Transverse colon (tissue), 4 donors: Measurements from ENCODE around the gene PCNX4. TPM values are rescaled to one million over a fixed set of nuclear protein-coding genes. Genes with fewer than 3 reads are reported as not detected.
"Not testable (repeated sequence)": the region's sequence is repeated elsewhere in the genome, so short reads cannot be mapped to it uniquely, and the experiment has no call there.

Source experiments
- DNase-seq: peaks from one replicate; pipeline ENCODE4 v3.0.0-alpha.2; 2019
- H3K27ac ChIP-seq, 4 donors: fragments of 200-600 bp; sonication (generic); 2 replicates each; pipeline ENCODE4 v1.5.1; 2016 to 2018; ENCODE audit warnings: inconsistent platforms in 4 of 4
- H3K27me3 ChIP-seq: fragments of 200-600 bp; sonication (generic); 2 replicates; pipeline ENCODE4 v1.5.1; 2017; ENCODE audit warnings: inconsistent platforms
- H3K36me3 ChIP-seq, 4 donors: fragments of 200-600 bp; sonication (generic); 2 replicates each; pipeline ENCODE4 v1.5.1; 2017 to 2019; ENCODE audit warnings: inconsistent platforms in 4 of 4
- H3K4me1 ChIP-seq, 4 donors: fragments of 200-600 bp; sonication (generic); 2 replicates each; pipeline ENCODE4 v1.5.1; 2017 to 2020; ENCODE audit warnings: inconsistent platforms in 4 of 4
- H3K4me3 ChIP-seq, 4 donors: fragments of 200-600 bp; sonication (generic); 1 replicate in 1 of 4; 2 replicates in 3 of 4; pipeline versions ENCODE4 v1.5.1 to v1.6.1; 2017 to 2019; ENCODE audit warnings: inconsistent platforms in 4 of 4
- H3K9me3 ChIP-seq, 2 donors: fragments of 200-600 bp; sonication (generic); 2 replicates each; pipeline ENCODE4 v1.5.1; 2017 to 2019; ENCODE audit warnings: inconsistent platforms in 2 of 2
- EP300 ChIP-seq: sonication (generic); formaldehyde crosslinking; IDR thresholded peaks from one replicate; pipeline ENCODE4 v1.6.1; 2017; ENCODE audit warnings: antibody characterized with exemption, low read depth
- POLR2A ChIP-seq: fragments of 450-650 bp; IDR thresholded peaks from one replicate; pipeline ENCODE4 v1.6.1; 2016; ENCODE audit warnings: antibody characterized with exemption, mild to moderate bottlenecking, moderate library complexity
- POLR2AphosphoS5 ChIP-seq, 3 donors: sonication (generic); formaldehyde crosslinking; IDR thresholded peaks; one replicate each; pipeline ENCODE4 v1.6.1; 2016; ENCODE audit warnings: antibody characterized with exemption in 3 of 3
- WGBS, 2 donors: methylation state at CpG; one replicate each; pipeline ENCODE4 v1.1.5; 2018; ENCODE audit warnings: low coverage in 1 of 2; 5-methylcytosine and 5-hydroxymethylcytosine counted together
- in situ Hi-C, 4 donors: fragments of 200-750 bp; cut with MboI; loops; one replicate each; pipeline versions ENCODE4 v1.15.0 to v1.15.1; 2017; ENCODE audit warnings: low sequenced_read_pairs in 3 of 4, low pct_ligation_motif_present in 1 of 4, low pct_unique_long_range_greater_than_20kb in 1 of 4
- intact Hi-C: fragments of 100-400 bp; cut with DNase I; formaldehyde crosslinking; loops from one replicate; pipeline ENCODE4 v1.15.1; 2023; ENCODE audit warnings: low total_unique reads
- total RNA-seq, 4 donors: library from RNA; depleted of rRNA; stranded (reverse); fragments of >200 nt; gene quantifications; one replicate each; pipeline ENCODE4 v1.1.0, GENCODE V29; 2016
- TF ChIP-seq, protein P1 (sequence below), 5 experiments: fragments of 200-600 bp in 3 of 5; fragments of 450-650 bp in 2 of 5; sonication (generic) in 3 of 5; IDR thresholded peaks; 1 replicate in 2 of 5; 2 replicates in 3 of 5; pipeline ENCODE4 v1.5.1; 2016 to 2017; ENCODE audit warnings: antibody characterized with exemption in 5 of 5, inconsistent platforms in 3 of 5, mild to moderate bottlenecking in 2 of 5, moderate library complexity in 1 of 5

PCNX4 gene
- total RNA-seq, result 100 to 1,000 TPM in 1 of 4 donors, 10 to 100 TPM in 3; 32.9 to 118 (median 54.8) TPM

DNA sequence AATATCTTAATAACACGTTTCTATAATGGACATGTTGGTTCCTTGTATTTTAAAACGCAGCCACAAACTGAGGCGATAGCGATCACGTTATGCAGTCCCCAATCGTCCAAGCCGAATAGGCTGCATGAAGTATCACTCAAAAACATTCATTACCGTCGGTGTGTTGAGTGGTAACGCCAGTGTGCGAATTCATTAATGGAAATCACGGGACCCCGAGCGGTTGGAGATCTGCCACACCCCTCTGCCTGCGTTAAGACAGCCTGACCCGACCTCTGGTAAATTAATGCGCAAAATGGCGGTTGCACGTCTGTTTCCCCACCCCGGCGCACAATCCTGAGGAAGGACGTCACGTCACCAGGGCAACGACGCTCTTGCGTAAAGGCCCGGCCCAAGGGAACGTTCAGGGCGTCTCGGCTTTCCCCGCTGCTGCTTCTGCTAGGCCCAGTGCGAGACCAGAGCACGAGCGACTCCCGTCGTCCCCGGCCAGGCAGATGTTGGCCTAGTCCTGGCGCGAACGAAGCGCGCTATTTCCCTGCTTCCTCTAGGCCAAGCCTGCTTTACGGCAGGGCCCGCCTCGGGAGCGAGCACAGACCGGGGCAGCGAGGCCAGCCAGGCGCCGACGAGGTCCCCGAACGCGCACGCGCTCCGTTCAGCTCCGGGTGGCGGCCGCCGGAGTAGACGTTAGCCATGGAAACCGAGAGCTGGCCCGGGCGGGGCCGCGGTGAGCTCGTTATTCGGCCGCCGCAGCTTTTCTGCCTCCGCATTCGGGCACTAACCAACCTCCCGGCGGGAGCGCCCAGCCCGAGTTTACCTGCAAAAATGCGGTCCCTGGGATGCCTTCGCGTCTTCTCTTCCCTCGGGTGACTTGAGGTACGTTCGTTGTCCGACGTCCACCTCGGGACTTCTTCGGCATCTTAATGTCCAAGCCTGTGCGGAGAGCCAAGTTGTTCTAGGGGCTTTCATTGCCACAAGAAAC lies at the start of gene PCNX4:
TSS of gene PCNX4 (plus strand) at position 374 of the 976 bp plus-strand sequence. CDS start 15,716 bp downstream, outside the sequence.
- peak within 1 kb of the TSS; percentile 61 to 79 (median 71) for H3K4me3 ChIP-seq
- no peaks in the 10 kb centered on the region for H3K9me3 ChIP-seq
- DNase-seq, result peak; percentile 98
- TF ChIP-seq POLR2A (peak; percentile 95), POLR2AphosphoS5 (IDR thresholded peaks at IDR 0.05) (peak; percentile 94 to 97 (median 96)), EP300 (peak; percentile 52)
- TF ChIP-seq, protein P1, sequence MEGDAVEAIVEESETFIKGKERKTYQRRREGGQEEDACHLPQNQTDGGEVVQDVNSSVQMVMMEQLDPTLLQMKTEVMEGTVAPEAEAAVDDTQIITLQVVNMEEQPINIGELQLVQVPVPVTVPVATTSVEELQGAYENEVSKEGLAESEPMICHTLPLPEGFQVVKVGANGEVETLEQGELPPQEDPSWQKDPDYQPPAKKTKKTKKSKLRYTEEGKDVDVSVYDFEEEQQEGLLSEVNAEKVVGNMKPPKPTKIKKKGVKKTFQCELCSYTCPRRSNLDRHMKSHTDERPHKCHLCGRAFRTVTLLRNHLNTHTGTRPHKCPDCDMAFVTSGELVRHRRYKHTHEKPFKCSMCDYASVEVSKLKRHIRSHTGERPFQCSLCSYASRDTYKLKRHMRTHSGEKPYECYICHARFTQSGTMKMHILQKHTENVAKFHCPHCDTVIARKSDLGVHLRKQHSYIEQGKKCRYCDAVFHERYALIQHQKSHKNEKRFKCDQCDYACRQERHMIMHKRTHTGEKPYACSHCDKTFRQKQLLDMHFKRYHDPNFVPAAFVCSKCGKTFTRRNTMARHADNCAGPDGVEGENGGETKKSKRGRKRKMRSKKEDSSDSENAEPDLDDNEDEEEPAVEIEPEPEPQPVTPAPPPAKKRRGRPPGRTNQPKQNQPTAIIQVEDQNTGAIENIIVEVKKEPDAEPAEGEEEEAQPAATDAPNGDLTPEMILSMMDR (IDR thresholded peaks at IDR 0.05), result peak in 1 of 5 experiments; percentile 6
- 1% methylated on average over 70 of the region's 88 CpGs; no CpG with 5 or more reads in 1 of the 2 donors for WGBS, 2 donors
- intact Hi-C loops, result loop anchor here (2.0 to 10.0 kb wide), 2 partner anchors 73 to 157 kb away; partner anchors contain the start of genes DHRS7 and PPM1A
- H3K4me1 ChIP-seq, result peaks cover 19 to 41% (median 23%) of the 10 kb centered on the region in 4 donors
- H3K36me3 ChIP-seq, result no peaks in the 10 kb centered on the region
- in situ Hi-C loops, result no loop called here
- H3K27me3 ChIP-seq, result no peaks in the 10 kb centered on the region
- H3K27ac ChIP-seq, result peak within 1 kb of the TSS; percentile 96 to 99 (median 98)

- 54 to 67% methylated on average over 1 of the region's 1 CpG for WGBS, 2 donors
- H3K27ac ChIP-seq, in situ Hi-C loops, H3K36me3 ChIP-seq, DNase-seq, H3K4me3 ChIP-seq, H3K9me3 ChIP-seq, H3K27me3 ChIP-seq, H3K4me1 ChIP-seq, intact Hi-C loops: not testable (repeated sequence)
Observed at GRCh38 chr14:60047976-60048375, 43.7 kb upstream of the PCNX4 start.

DNA sequence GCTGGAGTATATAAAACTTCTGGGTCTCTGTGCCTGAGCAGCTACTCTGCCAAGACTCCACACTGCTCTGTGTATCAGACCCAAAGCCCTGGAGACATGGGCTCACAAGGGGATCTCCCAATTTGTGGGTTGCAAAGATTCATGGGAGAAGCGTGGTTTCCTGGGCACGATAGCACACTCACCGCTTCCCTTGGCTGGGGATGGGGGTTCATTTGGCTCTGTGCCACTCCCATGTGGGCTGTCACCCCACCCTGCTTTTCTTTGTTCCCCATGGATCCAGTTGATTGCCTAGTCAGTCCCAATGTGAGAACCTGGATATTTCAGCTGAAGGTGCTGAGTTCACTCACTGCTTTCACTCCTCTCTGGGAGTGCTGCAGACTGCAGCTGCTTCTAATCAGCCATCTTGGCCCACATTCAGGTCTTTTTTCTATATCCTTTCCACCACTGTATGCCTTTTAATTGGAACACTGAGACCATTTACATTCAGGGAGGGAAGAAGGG lies 40.0 kb upstream of the PCNX4 start:
- 91% methylated on average over 3 of the region's 3 CpGs; no CpG with 5 or more reads in 1 of the 2 donors for WGBS, 2 donors
- DNase-seq, result no peak
- in situ Hi-C loops (loop anchor here in 1 of 4 donors (10.0 kb wide), 1 partner anchor 133 kb away; no protein-coding TSS in a partner anchor), intact Hi-C loops (no loop called here)
- Histone ChIP-seq H3K27ac (no peak overlapping the region), H3K27me3 (no peaks in the 10 kb centered on the region), H3K4me3 (no peak overlapping the region), H3K9me3 (no peaks in the 10 kb centered on the region), H3K4me1 (no peaks in the 10 kb centered on the region), H3K36me3 (no peaks in the 10 kb centered on the region)
- TF ChIP-seq, protein P1 (IDR thresholded peaks at IDR 0.05), result no peak
- TF ChIP-seq POLR2AphosphoS5 (IDR thresholded peaks at IDR 0.05) (no peak), EP300 (no peak), POLR2A (no peak)

- no peaks in the 10 kb centered on the region for H3K4me1 ChIP-seq
- H3K4me3 ChIP-seq, result no peak overlapping the region
- DNase-seq, result no peak
- in situ Hi-C loops, result loop anchor here in 1 of 4 donors (10.0 kb wide), 1 partner anchor 127 kb away; no protein-coding TSS in a partner anchor
- H3K36me3 ChIP-seq, result no peaks in the 10 kb centered on the region
- H3K9me3 ChIP-seq, result no peaks in the 10 kb centered on the region
- 67 to 70% methylated on average over 1 of the region's 1 CpG for WGBS, 2 donors
- intact Hi-C loops, result no loop called here
- H3K27me3 ChIP-seq, result peaks cover 6% of the 10 kb centered on the region
- TF ChIP-seq POLR2A (no peak), POLR2AphosphoS5 (IDR thresholded peaks at IDR 0.05) (no peak), EP300 (no peak)
- TF ChIP-seq, protein P1 (IDR thresholded peaks at IDR 0.05), result no peak
- H3K27ac ChIP-seq, result no peak overlapping the region
Observed at GRCh38 chr14:60058087-60058486, 33.6 kb upstream of the PCNX4 start.
